GM12875 (cell line): Measurements from ENCODE around the gene RPL4.
"Not testable (repeated sequence)": the region's sequence is repeated elsewhere in the genome, so short reads cannot be mapped to it uniquely, and the experiment has no call there.

Source experiments
- H3K4me3 ChIP-seq: one replicate; pipeline ENCODE4 v1.5.1; 2011; ENCODE audit warnings: low read depth, low read length, control low read depth
- CTCF ChIP-seq: IDR thresholded peaks from 2 replicates; pipeline ENCODE4 v1.5.1; 2011; ENCODE audit warnings: low read depth, mild to moderate bottlenecking, control low read depth, inconsistent platforms, low read length, moderate library complexity, borderline replicate concordance; ENCODE audit not compliant: insufficient read depth

Gene RPL4

GRCh38 chr15:66514586-66514985 lies 9.9 kb upstream of the RPL4 start:
- no peak for TF ChIP-seq CTCF
- H3K4me3 ChIP-seq = no peak overlapping the region

DNA sequence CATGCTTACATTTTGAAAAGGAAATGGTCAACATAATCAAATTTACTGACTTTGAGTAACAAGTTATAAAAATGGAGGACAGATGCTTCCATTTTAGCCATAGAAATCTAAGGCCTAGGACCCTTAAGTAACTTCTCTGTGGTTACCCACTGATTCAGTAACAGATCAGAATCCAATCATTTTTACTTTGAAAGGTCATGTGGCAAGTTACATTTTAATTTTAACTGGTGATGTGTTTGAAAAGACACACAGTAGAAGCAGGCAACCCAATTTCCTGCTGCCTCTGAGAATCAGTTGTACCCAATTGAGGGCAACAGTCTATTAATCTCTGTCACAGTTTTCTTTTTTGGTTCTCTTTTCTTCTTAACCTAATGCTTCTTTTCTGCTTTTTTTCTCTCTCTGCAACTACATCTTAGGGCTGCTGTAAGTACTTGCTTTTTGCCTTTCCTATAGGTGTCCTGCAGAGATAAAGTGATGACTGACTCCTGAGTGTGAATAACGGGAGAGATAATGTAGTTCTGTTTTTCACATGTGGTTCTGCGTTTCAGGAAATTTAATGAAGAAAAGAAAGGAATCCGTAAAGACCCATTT lies 3.7 kb upstream of the RPL4 start:
- no peak for TF ChIP-seq CTCF
- H3K4me3 ChIP-seq = no peak overlapping the region

- TF ChIP-seq CTCF = no peak
- H3K4me3 ChIP-seq = peak overlapping the region; percentile 78
Observed at GRCh38 chr15:66505818-66506217, 1.2 kb upstream of the RPL4 start.

DNA sequence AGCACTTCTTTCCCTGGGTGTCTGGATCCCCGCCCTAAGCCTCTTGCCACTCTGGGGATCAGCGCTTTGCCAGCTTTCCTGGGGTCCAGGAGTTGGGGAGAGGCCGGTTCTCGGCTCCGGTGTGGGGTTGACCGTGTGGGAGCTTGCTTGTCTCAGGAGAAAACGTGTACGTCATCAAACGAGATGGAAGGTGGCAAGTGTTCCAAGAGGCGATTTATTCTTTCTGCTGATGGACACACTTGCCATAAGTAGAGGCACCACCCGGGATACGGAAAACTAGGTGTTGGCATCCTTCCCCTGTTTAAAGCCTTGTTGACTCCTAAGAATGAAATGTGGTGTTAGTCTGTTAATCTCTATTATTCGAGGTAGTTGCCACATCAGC lies 766 bp upstream of the RPL4 start:
- no peak for TF ChIP-seq CTCF
- peak overlapping the region; percentile 78 for H3K4me3 ChIP-seq

DNA sequence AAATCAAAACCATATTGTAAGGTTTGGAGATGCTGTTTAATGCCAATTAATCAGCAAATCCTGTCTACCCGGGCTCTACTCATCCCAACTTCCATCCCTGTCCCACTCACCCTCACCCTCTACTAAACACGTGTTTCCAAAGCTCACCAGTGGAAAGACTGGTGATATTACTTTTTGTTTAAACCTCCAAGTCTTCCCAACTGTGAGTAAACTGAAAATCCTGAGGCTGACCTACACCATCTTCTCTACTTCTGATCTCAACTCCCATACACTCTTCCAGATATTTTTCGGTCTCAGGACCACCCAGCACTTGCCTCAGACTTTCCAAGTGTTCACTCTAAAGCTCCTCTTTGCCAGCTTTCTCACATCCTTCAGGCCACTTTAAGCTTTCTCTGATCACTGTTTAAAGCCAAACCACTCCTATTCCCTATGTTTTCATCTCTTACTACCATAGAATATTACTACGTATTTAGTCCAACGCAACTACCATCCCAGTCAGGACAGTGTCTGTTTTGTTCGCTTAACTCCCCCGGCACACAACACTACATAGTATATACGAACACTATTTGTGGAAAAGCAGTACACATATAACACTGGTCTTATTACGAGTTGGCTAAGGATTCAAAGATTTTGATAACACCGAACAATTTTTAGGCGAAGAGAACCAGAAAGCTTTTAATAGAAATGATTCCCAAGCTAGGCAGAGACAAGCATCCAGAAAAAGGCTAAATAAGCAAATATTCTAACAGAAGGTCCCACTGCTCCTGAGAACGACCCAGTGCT lies 684 bp downstream of the RPL4 start:
- peak overlapping the region; percentile 78 for H3K4me3 ChIP-seq
- TF ChIP-seq CTCF = no peak

GRCh38 chr15:66503041-66503648 lies 1.5 kb downstream of the RPL4 start:
- H3K4me3 ChIP-seq = peak overlapping the region; percentile 78

GRCh38 chr15:66502491-66502890 lies 2.2 kb downstream of the RPL4 start:
- no peak for TF ChIP-seq CTCF

GRCh38 chr15:66500346-66500745 lies 4.3 kb downstream of the RPL4 start:
- H3K4me3 ChIP-seq = not testable (repeated sequence)

More at GRCh38 chr15:66502491-66502890, 2.2 kb downstream of the RPL4 start:
- H3K4me3 ChIP-seq = peak overlapping the region; percentile 78
